Nephron progenitor cell (in vitro differentiated cells): ENCODE results near the gene GCSAM.
A peak's percentile ranks its signal among the peaks of the same experiment; 100 is the strongest.

Experiments
- DNase-seq: peaks from one replicate; pipeline ENCODE4 v3.0.0; 2021
- H3K27ac Mint-ChIP-seq: 2 replicates; pipeline ENCODE4 v1.8.0; 2021; ENCODE audit warnings: mild to moderate bottlenecking, moderate library complexity, mixed read lengths
- H3K27me3 Mint-ChIP-seq: 2 replicates; pipeline ENCODE4 v1.8.0; 2021; ENCODE audit warnings: mild to moderate bottlenecking, low read depth, mixed read lengths; ENCODE audit not compliant: poor library complexity
- H3K36me3 Mint-ChIP-seq: 2 replicates; pipeline ENCODE4 v1.8.0; 2021; ENCODE audit warnings: low read depth, mixed read lengths
- H3K4me1 Mint-ChIP-seq: 2 replicates; pipeline ENCODE4 v1.8.0; 2021; ENCODE audit warnings: mixed read lengths
- H3K4me3 Mint-ChIP-seq: 2 replicates; pipeline ENCODE4 v1.8.0; 2021; ENCODE audit warnings: mild to moderate bottlenecking, moderate library complexity, mixed read lengths
- H3K9me3 Mint-ChIP-seq: 2 replicates; pipeline ENCODE4 v1.8.0; 2021; ENCODE audit warnings: mild to moderate bottlenecking, moderate library complexity, mixed read lengths
- TF ChIP-seq, protein P1 (sequence below): fragments of 200-600 bp; sonication (generic); IDR thresholded peaks from 2 replicates; pipeline ENCODE4 v1.5.0; 2021; ENCODE audit warnings: antibody characterized with exemption

GCSAM gene

DNA sequence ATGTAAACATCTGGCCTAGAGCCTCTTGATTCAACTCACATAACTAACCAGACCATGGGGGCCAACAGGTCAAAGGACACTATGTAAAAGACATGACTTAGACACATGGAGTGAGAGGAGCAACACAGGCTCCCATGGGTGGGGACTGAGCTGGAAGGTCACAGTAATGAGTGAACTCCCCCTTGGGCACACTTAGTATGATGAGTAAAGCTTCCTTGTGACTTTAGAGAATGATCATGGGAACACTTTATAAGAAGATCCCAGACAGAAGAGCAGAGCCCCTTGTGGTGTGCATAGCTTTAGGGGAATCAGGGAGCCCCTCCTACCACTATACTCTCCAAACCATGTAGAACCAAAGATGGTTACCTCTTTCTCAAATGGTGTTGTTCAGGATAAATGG is 10.2 kb downstream of the GCSAM start:
- no peaks in the 10 kb centered on the region for H3K27me3 Mint-ChIP-seq
- H3K4me1 Mint-ChIP-seq: peaks cover 81% of the 10 kb centered on the region
- H3K27ac Mint-ChIP-seq: peak overlapping the region; percentile 97
- H3K4me3 Mint-ChIP-seq: no peak overlapping the region
- H3K9me3 Mint-ChIP-seq: no peaks in the 10 kb centered on the region
- no peak for DNase-seq
- TF ChIP-seq, protein P1, sequence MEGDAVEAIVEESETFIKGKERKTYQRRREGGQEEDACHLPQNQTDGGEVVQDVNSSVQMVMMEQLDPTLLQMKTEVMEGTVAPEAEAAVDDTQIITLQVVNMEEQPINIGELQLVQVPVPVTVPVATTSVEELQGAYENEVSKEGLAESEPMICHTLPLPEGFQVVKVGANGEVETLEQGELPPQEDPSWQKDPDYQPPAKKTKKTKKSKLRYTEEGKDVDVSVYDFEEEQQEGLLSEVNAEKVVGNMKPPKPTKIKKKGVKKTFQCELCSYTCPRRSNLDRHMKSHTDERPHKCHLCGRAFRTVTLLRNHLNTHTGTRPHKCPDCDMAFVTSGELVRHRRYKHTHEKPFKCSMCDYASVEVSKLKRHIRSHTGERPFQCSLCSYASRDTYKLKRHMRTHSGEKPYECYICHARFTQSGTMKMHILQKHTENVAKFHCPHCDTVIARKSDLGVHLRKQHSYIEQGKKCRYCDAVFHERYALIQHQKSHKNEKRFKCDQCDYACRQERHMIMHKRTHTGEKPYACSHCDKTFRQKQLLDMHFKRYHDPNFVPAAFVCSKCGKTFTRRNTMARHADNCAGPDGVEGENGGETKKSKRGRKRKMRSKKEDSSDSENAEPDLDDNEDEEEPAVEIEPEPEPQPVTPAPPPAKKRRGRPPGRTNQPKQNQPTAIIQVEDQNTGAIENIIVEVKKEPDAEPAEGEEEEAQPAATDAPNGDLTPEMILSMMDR: no peak
- peaks cover 55% of the 10 kb centered on the region for H3K36me3 Mint-ChIP-seq

DNA sequence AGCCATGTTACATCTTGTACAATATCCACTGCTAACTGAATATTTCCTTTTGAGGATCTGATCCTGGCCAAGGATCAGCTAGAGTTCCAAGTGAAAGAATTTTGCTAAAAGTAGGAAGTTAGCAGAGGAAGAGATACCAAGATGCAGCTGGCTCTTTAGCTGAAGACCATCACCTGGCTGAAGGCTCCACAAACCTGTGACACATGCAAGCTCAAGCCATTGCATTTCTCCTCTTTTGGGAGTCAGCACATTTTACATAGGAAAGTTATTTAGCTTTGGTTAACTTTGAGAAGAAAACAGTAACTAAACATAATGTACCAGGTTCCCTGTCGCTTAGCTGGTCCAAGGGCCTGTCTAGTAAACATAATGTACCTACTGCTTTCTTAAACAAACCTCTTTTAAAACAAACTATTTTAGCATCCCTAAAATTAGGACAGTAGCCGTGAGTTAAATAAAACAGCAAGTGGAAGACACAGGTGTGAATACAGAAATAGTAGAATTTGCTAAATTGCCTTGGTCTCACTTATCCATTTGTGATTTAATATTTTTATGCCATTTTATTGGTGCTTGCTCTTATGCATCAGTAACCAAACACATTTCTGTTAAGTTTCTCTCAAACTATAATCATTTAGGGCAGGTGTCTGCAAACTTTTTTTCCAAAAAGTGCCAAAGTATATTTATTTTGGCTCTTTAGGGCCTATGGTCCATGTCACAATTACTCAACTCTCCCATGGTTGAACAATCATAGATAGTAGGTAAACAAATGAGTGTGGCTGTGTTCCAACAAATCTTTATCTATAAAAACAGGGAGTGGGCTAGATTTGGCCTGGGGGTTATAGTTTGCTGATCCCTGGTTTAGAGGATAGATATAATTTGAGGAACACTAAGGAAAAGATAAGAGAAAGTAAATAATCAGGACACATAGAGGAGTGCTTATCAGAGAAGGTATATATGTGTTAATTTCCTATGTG is 11.2 kb downstream of the GCSAM start:
- H3K36me3 Mint-ChIP-seq: peaks cover 63% of the 10 kb centered on the region
- TF ChIP-seq, protein P1: no peak
- no peak overlapping the region for H3K27ac Mint-ChIP-seq
- H3K4me3 Mint-ChIP-seq: no peak overlapping the region
- peaks cover 82% of the 10 kb centered on the region for H3K4me1 Mint-ChIP-seq
- no peaks in the 10 kb centered on the region for H3K27me3 Mint-ChIP-seq
- DNase-seq: no peak
- no peaks in the 10 kb centered on the region for H3K9me3 Mint-ChIP-seq

DNA sequence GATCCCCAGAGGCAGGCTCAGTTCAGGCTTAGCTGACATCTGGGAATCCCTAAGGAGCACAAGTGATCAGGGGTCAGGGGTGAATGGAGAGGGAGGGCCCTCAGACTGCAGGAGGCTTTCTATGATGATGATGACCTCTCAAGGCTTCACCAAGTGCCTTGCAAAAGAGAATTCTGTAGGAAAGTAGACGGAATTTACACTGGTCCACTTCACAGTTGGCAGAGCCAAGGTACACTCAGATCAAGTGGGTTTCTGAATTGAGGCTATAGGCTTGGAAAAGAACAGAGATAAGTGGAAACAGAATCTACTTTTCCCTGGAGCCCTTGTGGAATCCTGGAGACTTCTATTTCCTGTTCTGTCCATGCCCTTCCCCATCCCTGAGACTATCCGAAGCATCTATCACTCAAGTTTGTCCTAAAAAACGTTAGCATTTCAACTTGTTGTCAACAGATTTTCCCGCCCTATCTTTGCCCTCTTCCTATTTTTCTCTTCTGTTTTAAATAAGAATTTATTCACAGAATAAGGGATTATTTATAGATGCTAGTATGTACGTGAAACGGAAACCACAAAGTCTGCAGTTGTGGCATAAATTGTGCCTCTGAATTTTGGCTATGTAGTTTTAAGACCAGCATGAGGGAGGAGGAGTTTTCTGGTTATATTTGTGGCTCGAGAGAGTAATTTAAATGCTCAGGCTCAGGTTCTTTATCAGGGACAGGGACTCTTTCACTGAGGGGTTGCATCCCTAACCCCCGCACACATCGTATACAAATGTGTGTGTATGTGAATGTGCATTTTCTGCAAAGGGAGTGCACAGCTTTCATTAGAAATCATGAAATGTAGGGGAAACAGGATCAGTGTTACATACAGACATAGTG is 12.8 kb downstream of the GCSAM start:
- no peak for DNase-seq
- peaks cover 80% of the 10 kb centered on the region for H3K36me3 Mint-ChIP-seq
- H3K27me3 Mint-ChIP-seq: no peaks in the 10 kb centered on the region
- H3K4me3 Mint-ChIP-seq: no peak overlapping the region
- H3K9me3 Mint-ChIP-seq: no peaks in the 10 kb centered on the region
- H3K27ac Mint-ChIP-seq: peak overlapping the region; percentile 96
- peaks cover 79% of the 10 kb centered on the region for H3K4me1 Mint-ChIP-seq
- TF ChIP-seq, protein P1: no peak

DNA sequence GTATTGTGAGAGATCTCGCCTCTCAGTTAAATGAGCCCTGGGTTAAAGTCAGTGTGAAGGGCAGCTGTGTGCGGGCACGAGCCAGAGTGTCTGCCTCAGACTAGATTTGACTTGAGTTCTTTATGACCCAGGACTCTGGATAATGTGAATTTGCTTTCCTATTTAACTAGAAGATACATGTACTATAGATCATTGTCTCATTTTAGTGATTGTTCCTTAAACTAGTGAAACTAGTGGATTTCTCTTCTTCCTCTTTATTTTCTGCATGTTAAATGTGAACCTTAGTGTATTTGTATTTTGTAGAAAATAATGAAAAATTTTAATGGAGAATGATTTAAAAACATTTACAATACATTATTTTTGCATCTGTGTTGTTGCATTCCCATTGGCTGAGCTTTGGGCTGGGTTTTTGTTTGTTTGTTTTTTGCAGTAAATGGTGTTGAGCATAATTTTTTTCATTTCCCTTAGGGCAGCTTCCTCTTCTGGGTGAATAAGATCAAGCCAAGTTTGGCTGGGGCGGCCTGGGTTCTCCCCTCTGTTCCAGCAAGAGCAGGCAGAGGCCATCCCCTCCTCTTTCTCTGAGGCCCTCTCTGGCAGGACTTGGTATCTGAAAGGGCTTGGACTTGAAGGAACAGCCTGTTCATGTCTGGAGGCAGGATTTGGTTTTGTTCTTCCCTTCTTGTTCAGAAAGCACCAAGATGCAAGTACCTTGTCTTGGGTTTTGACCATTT is 15.0 kb downstream of the GCSAM start:
- no peak for DNase-seq
- Mint-ChIP-seq H3K27ac (peak overlapping the region; percentile 59), H3K4me1 (peaks cover 71% of the 10 kb centered on the region), H3K4me3 (no peak overlapping the region), H3K9me3 (no peaks in the 10 kb centered on the region), H3K36me3 (peaks cover 91% of the 10 kb centered on the region), H3K27me3 (no peaks in the 10 kb centered on the region)
- TF ChIP-seq, protein P1: no peak

DNA sequence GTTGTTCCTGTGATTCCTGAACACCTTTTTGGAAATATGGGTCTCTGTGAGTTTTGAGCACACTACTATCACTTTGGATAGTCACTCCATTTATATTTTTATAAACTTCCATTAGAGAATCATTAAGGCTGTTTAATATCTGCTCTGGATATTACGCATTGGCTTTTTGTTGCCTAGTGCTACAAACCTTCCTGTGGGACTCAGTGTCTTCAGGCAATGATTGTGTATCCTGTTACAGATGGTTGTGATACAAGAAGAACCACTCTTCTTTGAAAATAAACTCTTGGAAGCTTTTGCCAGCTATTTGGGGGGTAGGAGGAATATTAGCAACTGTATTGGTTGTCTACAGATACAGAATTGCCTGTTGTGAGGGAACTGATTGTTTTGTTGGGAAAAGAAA is 15.6 kb downstream of the GCSAM start:
- Mint-ChIP-seq H3K36me3 (peaks cover 91% of the 10 kb centered on the region), H3K27ac (peak overlapping the region; percentile 17), H3K4me1 (peaks cover 67% of the 10 kb centered on the region), H3K27me3 (no peaks in the 10 kb centered on the region), H3K4me3 (no peak overlapping the region), H3K9me3 (no peaks in the 10 kb centered on the region)
- no peak for DNase-seq
- TF ChIP-seq, protein P1: no peak
